IPS DF 4.7 (cell line): ENCODE measurements around the gene ATP13A4.

ENCODE experiments used
- DNase-seq: peaks from one replicate; pipeline ENCODE4 v3.0.0-alpha.2; 2013; ENCODE audit warnings: low spot score; ENCODE audit errors: extremely low read depth

Gene ATP13A4

GRCh38 chr3:193498215-193498614, 56.5 kb downstream of the ATP13A4 start:
- DNase-seq = no peak

- DNase-seq = no peak
These were observed 58.0 kb downstream of the ATP13A4 start for GRCh38 chr3:193496658-193497057.

DNA sequence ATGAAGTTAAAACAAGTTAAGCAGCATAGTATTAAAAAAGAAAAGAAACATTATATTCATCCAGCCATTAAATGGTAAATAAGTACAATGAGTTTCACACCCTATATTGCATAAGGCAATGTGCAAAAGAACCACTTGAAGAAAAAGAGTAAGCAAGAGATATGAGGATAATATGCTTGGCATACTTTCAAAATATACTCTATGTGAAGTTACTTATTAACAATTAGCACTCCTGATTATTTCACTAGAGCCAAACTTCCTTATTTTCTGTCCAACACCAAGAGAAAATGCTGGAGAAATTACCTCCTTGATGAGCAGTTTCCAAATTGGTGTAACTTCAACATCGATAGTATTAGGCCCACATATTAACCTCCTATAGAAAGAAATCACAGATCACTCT, 63.7 kb downstream of the ATP13A4 start:
- DNase-seq = no peak

- no peak for DNase-seq
These were observed 64.1 kb downstream of the ATP13A4 start for GRCh38 chr3:193490580-193490979.

- DNase-seq = no peak
These were observed 64.7 kb downstream of the ATP13A4 start for GRCh38 chr3:193489949-193490348.

DNA sequence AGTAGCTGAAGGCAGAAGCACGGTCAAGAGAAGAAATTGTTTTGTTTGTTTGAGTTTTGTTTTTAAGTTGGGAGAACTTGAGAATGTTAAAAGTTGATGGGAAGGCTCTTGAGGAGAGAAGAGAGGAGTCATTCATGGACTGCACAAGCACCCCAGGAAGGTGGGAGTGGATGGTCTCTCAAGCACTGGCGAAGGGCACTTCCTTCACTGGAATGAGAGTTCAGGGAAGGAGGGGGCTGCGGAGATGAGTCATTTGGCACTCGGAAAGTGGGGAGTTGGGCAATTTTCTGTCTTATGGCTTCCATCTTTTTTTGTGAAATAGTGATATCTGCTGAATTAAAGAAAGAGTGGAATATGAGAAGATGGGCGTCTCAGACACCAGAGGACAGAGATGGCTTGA, 66.0 kb downstream of the ATP13A4 start:
- DNase-seq = no peak

DNA sequence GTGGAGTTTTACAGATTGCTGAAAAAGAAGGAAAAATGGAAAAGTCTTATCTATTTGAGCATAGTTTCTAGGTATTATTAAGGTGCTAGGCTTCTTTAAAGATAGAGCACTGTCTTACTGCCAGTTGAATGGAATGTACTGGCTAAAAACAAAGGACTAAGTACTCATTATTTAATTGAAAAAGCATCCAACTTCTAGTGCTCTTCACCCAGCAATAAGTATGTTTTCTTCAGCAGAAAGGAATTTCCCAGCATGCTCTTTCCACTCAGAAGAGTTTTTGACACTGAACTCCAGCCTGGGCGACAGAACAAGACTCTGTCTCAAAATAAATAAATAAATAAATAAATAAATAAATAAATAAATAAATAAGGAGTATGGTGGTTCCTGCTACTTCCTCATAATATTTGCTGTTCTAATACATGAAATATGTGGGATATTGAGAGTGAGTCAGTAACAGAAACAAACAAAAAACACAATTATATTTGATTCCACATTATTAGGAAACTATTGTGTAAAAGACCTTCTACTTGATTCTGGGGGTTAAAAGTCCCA, 70.6 kb downstream of the ATP13A4 start:
- no peak for DNase-seq

DNA sequence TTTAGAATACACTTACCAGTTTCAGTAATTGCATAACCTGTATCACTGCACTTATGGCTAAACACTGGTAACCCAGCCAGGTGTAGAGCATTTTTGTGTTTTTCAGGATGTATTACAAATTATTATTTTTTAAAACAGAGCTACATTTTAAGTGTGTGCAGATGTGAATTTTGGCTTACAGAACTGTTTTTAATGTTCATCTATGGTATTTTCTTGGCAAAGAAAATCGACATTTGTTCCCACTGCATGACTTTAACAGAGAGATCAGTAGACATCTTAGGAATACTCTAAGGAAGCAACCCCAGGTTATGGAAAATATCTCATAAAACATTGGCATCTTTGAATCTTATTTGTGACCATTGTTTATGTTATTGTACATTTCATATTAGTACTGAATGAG, 73.3 kb downstream of the ATP13A4 start:
- no peak for DNase-seq

DNA sequence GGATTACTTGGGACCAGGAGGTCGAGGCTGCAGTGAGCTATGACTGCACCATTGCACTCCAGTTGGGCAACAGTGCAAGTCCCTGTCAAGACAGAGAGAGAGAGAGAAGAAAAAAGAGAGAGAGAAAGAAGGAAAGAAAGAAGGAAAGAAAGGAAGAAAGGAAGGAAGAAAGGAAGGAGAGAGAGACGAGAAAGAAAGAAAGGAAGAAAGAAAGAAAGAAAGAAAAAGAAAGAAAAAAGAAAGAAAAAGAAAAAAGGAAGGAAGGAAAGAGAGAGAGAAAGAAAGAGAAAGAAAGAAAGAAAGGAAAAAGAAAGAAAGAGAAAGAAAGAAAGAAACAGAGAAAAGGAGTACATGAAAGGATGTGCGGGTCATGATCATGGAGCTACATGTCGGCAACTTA, 80.2 kb downstream of the ATP13A4 start:
- DNase-seq = no peak

GRCh38 chr3:193470710-193471109, 84.0 kb downstream of the ATP13A4 start:
- DNase-seq = no peak

DNA sequence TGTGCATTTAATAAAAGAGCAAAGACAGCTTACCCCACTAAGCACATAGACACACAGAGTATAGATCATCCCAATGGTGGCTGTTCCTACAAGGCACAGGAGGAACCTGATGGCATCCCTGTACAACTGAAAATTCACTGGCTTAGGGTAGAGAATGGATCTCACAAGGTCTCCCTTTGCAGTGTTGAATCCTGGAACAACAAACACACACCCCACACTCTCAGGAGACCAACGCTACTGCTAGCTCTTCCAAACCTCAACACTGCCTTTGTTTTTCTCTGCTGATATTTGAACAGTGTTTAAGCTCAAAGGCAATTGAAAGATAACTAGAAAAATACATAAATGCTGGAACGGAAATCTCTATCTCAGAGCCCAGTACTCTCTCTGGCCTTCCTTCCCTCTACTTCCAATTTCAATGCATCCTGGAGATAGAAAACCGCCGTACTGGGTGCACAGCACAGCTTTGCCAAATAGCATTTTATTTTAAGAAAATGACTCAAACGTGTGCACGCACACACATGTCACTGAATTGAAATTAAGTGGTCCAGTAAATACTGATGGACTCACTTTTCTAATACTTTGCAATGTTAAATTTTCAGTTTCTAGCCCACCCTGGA, 88.6 kb downstream of the ATP13A4 start:
- no peak for DNase-seq

DNA sequence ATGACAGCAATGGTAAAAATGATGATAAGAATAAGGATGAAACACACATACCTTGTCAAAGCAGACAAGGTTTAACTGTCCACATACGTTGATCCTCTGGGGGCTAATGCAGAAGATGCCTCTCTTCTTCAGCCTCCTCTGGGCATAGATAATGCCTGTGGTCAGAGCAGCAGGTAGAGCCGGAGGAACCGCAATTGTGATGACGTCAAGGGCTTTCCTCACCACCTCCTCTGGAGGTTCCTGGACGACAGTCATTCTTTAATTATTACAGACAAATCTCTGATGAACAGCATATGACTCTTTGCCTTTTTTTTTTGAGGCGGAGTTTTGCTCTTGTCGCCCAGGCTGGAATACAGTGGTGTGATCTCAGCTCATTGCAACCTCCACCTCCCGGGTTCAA, 89.8 kb downstream of the ATP13A4 start:
- no peak for DNase-seq

GRCh38 chr3:193457526-193457925, 97.2 kb downstream of the ATP13A4 start:
- DNase-seq = no peak

- no peak for DNase-seq
These were observed 102.4 kb downstream of the ATP13A4 start for GRCh38 chr3:193452338-193452737.

- DNase-seq = no peak
These were observed 102.8 kb downstream of the ATP13A4 start for GRCh38 chr3:193451902-193452301.

DNA sequence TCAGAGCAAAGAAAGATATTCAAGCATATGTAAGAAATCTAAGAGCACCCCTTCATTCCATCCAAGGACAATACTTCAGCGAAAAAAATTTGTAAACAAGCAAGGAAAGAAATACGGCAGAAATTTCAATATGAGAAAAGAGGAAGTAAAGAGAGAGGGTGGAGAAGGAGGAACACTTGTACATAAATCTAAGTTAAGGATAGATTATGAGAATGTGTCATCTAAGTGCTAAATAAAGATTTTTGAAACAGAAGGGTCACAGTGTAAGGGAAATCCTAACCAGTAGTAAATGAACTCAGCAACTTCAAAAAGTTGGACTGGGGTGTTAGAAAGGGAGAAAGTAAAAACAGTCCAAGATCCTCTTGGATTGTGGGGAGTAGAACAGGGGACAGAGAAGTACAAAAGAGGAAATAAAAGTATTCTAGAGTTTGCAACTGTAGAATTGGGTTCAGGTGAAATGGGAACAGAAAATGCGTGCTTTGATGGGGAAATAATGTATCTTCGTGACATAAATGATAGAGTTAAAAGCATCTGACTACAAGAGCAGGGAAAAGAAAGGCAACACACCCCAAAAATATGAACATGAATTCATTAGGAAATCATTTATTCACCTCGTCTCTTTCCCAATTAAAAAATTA, 107.6 kb downstream of the ATP13A4 start:
- no peak for DNase-seq

DNA sequence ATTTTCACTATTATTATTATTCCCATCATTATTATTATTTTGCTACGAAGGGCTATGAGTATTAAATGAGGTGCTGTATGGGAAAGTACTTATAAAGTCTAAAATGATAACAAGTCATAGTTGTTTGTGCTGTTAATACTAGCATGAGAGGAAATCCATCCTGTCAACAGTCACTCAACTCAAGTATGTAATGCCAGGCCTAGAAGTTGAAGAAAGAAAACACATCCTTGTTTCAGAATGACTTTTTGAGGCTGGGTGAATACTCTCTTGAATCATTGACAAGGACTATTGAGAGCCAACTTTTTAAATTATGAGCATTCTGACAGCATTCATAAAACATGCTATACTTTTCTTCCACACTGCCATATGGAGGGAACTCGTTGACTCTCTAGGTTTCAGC, 115.3 kb downstream of the ATP13A4 start:
- no peak for DNase-seq

GRCh38 chr3:193418576-193419373, 135.9 kb downstream of the ATP13A4 start:
- no peak for DNase-seq

GRCh38 chr3:193416629-193417028, 138.1 kb downstream of the ATP13A4 start:
- DNase-seq = no peak

GRCh38 chr3:193407688-193408087, 147.0 kb downstream of the ATP13A4 start:
- DNase-seq = no peak

DNA sequence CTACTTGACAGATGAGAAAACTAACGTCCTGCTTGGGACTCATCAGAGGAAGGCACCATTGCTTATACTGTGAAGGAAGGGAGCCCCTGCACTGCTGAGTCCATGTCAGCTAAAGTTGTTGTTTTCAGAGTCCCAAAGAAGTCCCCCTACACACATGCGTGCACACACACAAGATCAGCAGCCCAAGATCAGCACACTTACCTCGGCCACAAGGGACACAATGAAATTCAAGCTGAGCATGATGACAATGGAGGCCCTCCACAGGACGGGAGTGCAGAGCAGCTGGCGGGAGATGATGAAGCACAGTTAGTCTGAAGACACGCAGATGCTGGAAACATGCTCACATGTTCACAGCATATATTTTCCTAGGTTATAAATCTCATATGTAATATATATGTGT, 147.6 kb downstream of the ATP13A4 start:
- DNase-seq = no peak

- no peak for DNase-seq
These were observed 151.4 kb downstream of the ATP13A4 start for GRCh38 chr3:193403307-193403706.
